ENCODE results near the gene DIS3L.

- TF ChIP-seq POLR2A (IDR thresholded peaks at IDR 0.05; ENCODE audit: low read depth, low read length): no peak
- TF ChIP-seq POLR2AphosphoS5 (IDR thresholded peaks at IDR 0.05; ENCODE audit: insufficient read depth, low read depth, low read length): no peak
- TF ChIP-seq CTCF (IDR thresholded peaks at IDR 0.05; ENCODE audit: extremely low read depth in 1 of 2, insufficient read depth in 1 of 2, low read depth in 1 of 2, low read length in 2 of 2): no peak
- TF ChIP-seq EZH2 (IDR thresholded peaks at IDR 0.05; ENCODE audit: borderline replicate concordance, low read depth, low read length, severe bottlenecking): no peak
- TF ChIP-seq GATA2 (IDR thresholded peaks at IDR 0.05; ENCODE audit: insufficient read depth, insufficient read length, low read depth, low read length): no peak
- TF ChIP-seq FOS (IDR thresholded peaks at IDR 0.05; ENCODE audit: borderline replicate concordance, insufficient read depth, low read length): no peak
These were observed 16.5 kb downstream of the DIS3L start for GRCh38 chr15:66309828-66310227.
